ENCODE measurements around the gene MRNIP.

GRCh38 chr5:179863449-179864085 is 5.0 kb upstream of the MRNIP start:
- no peak for TF ChIP-seq CTCF (IDR thresholded peaks at IDR 0.05)
- TF ChIP-seq POLR2A (IDR thresholded peaks at IDR 0.05): no peak
